Fibroblast of lung (primary cell): ENCODE measurements around the gene HMG20A. TPM values are rescaled to one million over a fixed set of nuclear protein-coding genes. Genes with fewer than 3 reads are reported as not detected.
A peak's percentile ranks its signal among the peaks of the same experiment; 100 is the strongest.

ENCODE experiments used
- DNase-seq, 2 donors: peaks; one replicate each; pipeline versions ENCODE4 v3.0.0 to v3.0.0-alpha.2; 2010; ENCODE audit warnings: low read depth in 2 of 2
- H2AFZ ChIP-seq: 2 replicates; pipeline ENCODE4 v1.5.1; 2012; ENCODE audit warnings: low read length, control low read depth, inconsistent platforms
- H3K27ac ChIP-seq: 2 replicates; pipeline ENCODE4 v1.5.1; 2011; ENCODE audit warnings: low read length, control low read depth; ENCODE audit not compliant: insufficient read depth
- H3K27me3 ChIP-seq: 2 replicates; pipeline ENCODE4 v1.5.1; 2011; ENCODE audit warnings: mild to moderate bottlenecking, low read length; ENCODE audit not compliant: control insufficient read depth, insufficient read depth
- H3K36me3 ChIP-seq: 2 replicates; pipeline ENCODE4 v1.5.1; 2011; ENCODE audit warnings: low read length; ENCODE audit not compliant: control insufficient read depth, insufficient read depth
- H3K4me1 ChIP-seq: 2 replicates; pipeline ENCODE4 v1.5.1; 2011; ENCODE audit warnings: low read length; ENCODE audit not compliant: control insufficient read depth, insufficient read depth; ENCODE audit errors: extremely low read depth
- H3K4me2 ChIP-seq: 2 replicates; pipeline ENCODE4 v1.5.1; 2011; ENCODE audit warnings: low read length, control low read depth; ENCODE audit not compliant: insufficient read depth; ENCODE audit errors: extremely low read depth
- H3K4me3 ChIP-seq, 4 experiments: fragments of 200-600 bp in 1 of 4; sonication (generic) in 1 of 4; replicated peaks in 1 of 4; 2 replicates each; pipeline ENCODE4 v1.5.1; 2011 to 2016; ENCODE audit warnings: low read length in 4 of 4, low read depth in 3 of 4, mild to moderate bottlenecking in 3 of 4, control low read depth in 2 of 4, inconsistent platforms in 1 of 4, mixed read lengths in 1 of 4; ENCODE audit not compliant: insufficient read depth in 1 of 4; ENCODE audit errors: control extremely low read depth in 1 of 4
- H3K79me2 ChIP-seq: 2 replicates; pipeline ENCODE4 v1.5.1; 2012; ENCODE audit warnings: mild to moderate bottlenecking, low read length, inconsistent platforms; ENCODE audit not compliant: control insufficient read depth, insufficient read depth
- H3K9ac ChIP-seq: 2 replicates; pipeline ENCODE4 v1.5.1; 2011; ENCODE audit warnings: mild to moderate bottlenecking, low read length, control low read depth; ENCODE audit not compliant: insufficient read depth
- H3K9me3 ChIP-seq: 2 replicates; pipeline ENCODE4 v1.5.1; 2012; ENCODE audit warnings: low read depth, low read length; ENCODE audit not compliant: control insufficient read depth, insufficient read depth
- H4K20me1 ChIP-seq: 2 replicates; pipeline ENCODE4 v1.5.1; 2011; ENCODE audit warnings: low read length; ENCODE audit not compliant: control insufficient read depth, insufficient read depth; ENCODE audit errors: extremely low read depth
- EZH2 ChIP-seq: IDR thresholded peaks from 2 replicates; pipeline ENCODE4 v1.5.1; 2012; ENCODE audit warnings: low read length, control low read depth, mild to moderate bottlenecking; ENCODE audit errors: missing control alignments
- polyA plus RNA-seq, 2 donors: library from polyadenylated mRNA; depleted of rRNA in 1 of 2; stranded (reverse) in 1 of 2; unstranded in 1 of 2; fragments of >200 nt; gene quantifications; 2 replicates each; pipeline ENCODE4 v1.2.1, GENCODE V29; 2011 to 2012; ENCODE audit warnings: missing spikeins in 1 of 2
- total RNA-seq: library from RNA; depleted of rRNA; stranded (reverse); fragments of >200 nt; gene quantifications from 2 replicates; pipeline ENCODE4 v1.2.1, GENCODE V29; 2014
- TF ChIP-seq, protein P1 (sequence below), 2 donors: IDR thresholded peaks in 1 of 2; conservative IDR thresholded peaks in 1 of 2; 1 replicate in 1 of 2; 2 replicates in 1 of 2; pipeline ENCODE4 v1.5.1; 2011 to 2012; ENCODE audit warnings: low read length in 2 of 2, control low read depth in 1 of 2, inconsistent platforms in 1 of 2, low read depth in 1 of 2, mild to moderate bottlenecking in 1 of 2

Gene HMG20A
- total and polyA plus RNA-seq, 2 donors (not counting 1 experiment from before 2014, with no cell fraction given): 26.3 to 38.0 TPM

DNA sequence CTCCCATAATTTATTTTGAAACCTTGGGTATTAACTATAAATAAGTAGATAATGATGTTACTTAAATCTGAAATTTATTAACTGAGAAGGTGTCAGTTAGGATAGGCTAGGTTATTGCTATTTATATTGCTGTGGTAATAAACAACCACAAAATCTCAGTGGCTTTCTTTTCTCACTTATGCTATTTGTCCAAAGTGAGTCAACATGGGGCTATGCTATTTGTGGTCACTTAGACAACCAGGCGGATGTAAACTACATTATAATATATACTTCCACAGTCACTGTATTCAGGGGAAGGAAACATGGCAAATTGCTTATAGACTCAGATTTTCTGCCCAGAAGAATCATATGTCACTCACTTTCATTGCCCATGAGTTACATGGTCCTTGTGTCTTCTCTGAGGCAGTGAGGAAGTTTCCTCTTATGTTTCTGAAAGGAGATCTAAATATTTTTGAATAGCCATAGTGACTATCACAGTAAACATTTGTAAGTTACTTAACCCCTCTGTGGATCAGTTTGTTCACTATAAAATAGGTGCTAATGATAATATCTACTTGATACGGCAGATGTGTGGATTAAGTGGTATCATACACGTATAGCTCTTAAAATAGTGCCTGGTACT lies 19.8 kb downstream of the HMG20A start:
- Histone ChIP-seq H4K20me1 (no peaks in the 10 kb centered on the region), H3K79me2 (no peaks in the 10 kb centered on the region)

DNA sequence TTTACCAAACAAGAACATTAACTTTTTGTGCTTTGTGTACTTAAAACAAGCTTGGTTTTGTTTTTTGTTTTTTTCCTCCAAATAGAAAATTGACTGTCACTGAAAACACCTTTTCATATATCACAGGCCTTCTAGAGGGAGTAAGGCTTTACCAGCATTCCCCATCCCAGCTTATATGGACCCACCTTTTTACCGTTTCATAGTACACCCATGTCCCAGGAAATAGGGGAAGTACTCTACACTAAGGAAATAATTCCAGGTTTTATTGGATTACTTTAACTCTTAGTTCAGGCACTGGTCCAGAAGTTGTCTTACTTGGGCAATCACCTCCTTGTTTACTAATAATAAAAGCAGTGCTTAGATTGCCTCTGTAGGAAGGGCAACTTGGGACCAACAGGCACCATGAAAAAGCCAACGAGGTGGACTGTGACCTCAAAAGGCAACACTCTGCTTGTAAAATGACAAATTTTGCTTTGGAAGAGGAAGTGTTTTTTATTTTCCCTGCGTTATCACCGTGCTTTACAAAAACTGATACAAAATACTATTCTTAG lies 26.2 kb downstream of the HMG20A start:
- Histone ChIP-seq H3K27ac (no peak overlapping the region), H3K4me2 (no peak overlapping the region), H3K9ac (no peak overlapping the region), H3K9me3 (no peaks in the 10 kb centered on the region), H3K4me1 (no peaks in the 10 kb centered on the region), H2AFZ (no peak overlapping the region), H4K20me1 (no peaks in the 10 kb centered on the region), H3K79me2 (no peaks in the 10 kb centered on the region), H3K27me3 (no peaks in the 10 kb centered on the region), H3K36me3 (no peaks in the 10 kb centered on the region), H3K4me3 (no peak overlapping the region)
- DNase-seq: no peak
- TF ChIP-seq, protein P1, sequence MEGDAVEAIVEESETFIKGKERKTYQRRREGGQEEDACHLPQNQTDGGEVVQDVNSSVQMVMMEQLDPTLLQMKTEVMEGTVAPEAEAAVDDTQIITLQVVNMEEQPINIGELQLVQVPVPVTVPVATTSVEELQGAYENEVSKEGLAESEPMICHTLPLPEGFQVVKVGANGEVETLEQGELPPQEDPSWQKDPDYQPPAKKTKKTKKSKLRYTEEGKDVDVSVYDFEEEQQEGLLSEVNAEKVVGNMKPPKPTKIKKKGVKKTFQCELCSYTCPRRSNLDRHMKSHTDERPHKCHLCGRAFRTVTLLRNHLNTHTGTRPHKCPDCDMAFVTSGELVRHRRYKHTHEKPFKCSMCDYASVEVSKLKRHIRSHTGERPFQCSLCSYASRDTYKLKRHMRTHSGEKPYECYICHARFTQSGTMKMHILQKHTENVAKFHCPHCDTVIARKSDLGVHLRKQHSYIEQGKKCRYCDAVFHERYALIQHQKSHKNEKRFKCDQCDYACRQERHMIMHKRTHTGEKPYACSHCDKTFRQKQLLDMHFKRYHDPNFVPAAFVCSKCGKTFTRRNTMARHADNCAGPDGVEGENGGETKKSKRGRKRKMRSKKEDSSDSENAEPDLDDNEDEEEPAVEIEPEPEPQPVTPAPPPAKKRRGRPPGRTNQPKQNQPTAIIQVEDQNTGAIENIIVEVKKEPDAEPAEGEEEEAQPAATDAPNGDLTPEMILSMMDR (conservative IDR thresholded peaks at IDR 0.05 in 1 of 2, IDR thresholded peaks at IDR 0.05 in 1 of 2; ENCODE audit: low read depth in 1 of 2, low read length in 2 of 2): no peak
- no peak for TF ChIP-seq EZH2

More for the DNA sequence above, 19.8 kb downstream of the HMG20A start:
- no peak overlapping the region for H3K27ac ChIP-seq
- H3K4me3 ChIP-seq: no peak overlapping the region
- TF ChIP-seq EZH2: no peak
- TF ChIP-seq, protein P1 (conservative IDR thresholded peaks at IDR 0.05 in 1 of 2, IDR thresholded peaks at IDR 0.05 in 1 of 2; ENCODE audit: low read depth in 1 of 2, low read length in 2 of 2): no peak
- H3K9me3 ChIP-seq: no peaks in the 10 kb centered on the region
- H3K4me1 ChIP-seq: no peaks in the 10 kb centered on the region
- no peaks in the 10 kb centered on the region for H3K36me3 ChIP-seq
- H3K27me3 ChIP-seq: no peaks in the 10 kb centered on the region
- no peak overlapping the region for H3K4me2 ChIP-seq
- no peak overlapping the region for H2AFZ ChIP-seq
- peak; percentile 44 to 80 for DNase-seq
- no peak overlapping the region for H3K9ac ChIP-seq

DNA sequence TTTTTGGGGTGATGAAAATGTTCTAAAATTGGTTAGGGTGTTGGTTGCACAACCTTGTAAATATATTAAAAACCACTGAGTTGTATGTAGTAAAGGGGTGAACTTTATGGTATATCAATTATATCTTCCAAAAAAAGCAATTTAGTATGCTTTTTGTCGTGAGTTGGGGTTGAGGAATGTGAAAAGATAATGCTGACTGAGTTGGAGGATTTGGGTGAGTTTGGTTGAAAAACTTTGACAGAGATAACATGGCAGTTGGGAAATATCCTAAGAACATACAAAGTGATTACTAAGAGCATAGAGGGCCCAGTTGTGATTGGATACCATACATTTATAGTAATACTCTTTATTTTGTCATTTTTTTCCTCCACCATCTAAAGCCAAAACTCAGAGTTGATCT lies 33.6 kb downstream of the HMG20A start:
- no peaks in the 10 kb centered on the region for H3K79me2 ChIP-seq
- H3K4me3 ChIP-seq: no peak overlapping the region
- no peak overlapping the region for H3K27ac ChIP-seq
- no peaks in the 10 kb centered on the region for H3K36me3 ChIP-seq
- DNase-seq: peak; percentile 15 to 42
- peaks cover 22% of the 10 kb centered on the region for H3K4me1 ChIP-seq
- H3K9me3 ChIP-seq: no peaks in the 10 kb centered on the region
- H2AFZ ChIP-seq: no peak overlapping the region
- H4K20me1 ChIP-seq: no peaks in the 10 kb centered on the region
- no peaks in the 10 kb centered on the region for H3K27me3 ChIP-seq
- TF ChIP-seq, protein P1 (conservative IDR thresholded peaks at IDR 0.05 in 1 of 2, IDR thresholded peaks at IDR 0.05 in 1 of 2; ENCODE audit: low read depth in 1 of 2, low read length in 2 of 2): no peak
- TF ChIP-seq EZH2: no peak
- H3K9ac ChIP-seq: no peak overlapping the region
- no peak overlapping the region for H3K4me2 ChIP-seq
